ENCODE data around the gene SORL1. TPM values are rescaled to one million over a fixed set of nuclear protein-coding genes. Genes with fewer than 3 reads are reported as not detected.

SORL1 gene
- total RNA-seq, 4 donors from 2014 or later: 3.0 to 12.3 (median 8.1) TPM

DNA sequence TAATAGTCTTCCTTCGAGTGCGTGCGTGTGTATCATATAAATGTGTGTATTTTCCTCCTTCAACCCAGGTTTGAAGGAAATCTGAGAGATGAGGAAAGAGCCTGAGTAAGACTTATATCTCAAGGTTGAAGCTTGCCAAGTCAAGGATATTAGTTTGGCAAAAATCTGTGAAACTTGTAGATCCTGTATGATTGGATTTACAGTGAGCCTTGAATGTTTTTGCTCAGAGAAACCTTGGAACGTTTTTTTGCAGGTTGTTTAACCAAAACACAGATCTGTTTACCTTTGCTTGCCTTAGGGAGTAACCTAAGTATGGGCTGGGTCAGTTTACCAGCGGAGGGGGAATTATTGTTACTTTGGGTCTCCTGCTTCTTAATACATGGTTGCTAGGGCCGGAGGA, 36.5 kb downstream of the SORL1 start:
- Histone ChIP-seq H3K4me3 (no peak overlapping the region), H3K27ac (replicated peaks in 1 of 4) (no peak overlapping the region), H3K9me3 (no peaks in the 10 kb centered on the region), H3K4me1 (peaks cover 0 to 10% (median 4%) of the 10 kb centered on the region in 4 donors), H3K36me3 (no peaks in the 10 kb centered on the region), H3K27me3 (no peaks in the 10 kb centered on the region)
- intact Hi-C loops (cut with DNase I): no loop called here
- no peak for DNase-seq (ENCODE audit: extremely low spot score)
- WGBS: 86% methylated on average over 6 of the region's 6 CpGs
- TF ChIP-seq, protein P1, sequence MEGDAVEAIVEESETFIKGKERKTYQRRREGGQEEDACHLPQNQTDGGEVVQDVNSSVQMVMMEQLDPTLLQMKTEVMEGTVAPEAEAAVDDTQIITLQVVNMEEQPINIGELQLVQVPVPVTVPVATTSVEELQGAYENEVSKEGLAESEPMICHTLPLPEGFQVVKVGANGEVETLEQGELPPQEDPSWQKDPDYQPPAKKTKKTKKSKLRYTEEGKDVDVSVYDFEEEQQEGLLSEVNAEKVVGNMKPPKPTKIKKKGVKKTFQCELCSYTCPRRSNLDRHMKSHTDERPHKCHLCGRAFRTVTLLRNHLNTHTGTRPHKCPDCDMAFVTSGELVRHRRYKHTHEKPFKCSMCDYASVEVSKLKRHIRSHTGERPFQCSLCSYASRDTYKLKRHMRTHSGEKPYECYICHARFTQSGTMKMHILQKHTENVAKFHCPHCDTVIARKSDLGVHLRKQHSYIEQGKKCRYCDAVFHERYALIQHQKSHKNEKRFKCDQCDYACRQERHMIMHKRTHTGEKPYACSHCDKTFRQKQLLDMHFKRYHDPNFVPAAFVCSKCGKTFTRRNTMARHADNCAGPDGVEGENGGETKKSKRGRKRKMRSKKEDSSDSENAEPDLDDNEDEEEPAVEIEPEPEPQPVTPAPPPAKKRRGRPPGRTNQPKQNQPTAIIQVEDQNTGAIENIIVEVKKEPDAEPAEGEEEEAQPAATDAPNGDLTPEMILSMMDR (IDR thresholded peaks at IDR 0.05): no peak
- TF ChIP-seq EP300 (IDR thresholded peaks at IDR 0.05): no peak
- TF ChIP-seq POLR2A (IDR thresholded peaks at IDR 0.05; ENCODE audit: low read depth): no peak
- TF ChIP-seq POLR2AphosphoS5 (IDR thresholded peaks at IDR 0.05): no peak

DNA sequence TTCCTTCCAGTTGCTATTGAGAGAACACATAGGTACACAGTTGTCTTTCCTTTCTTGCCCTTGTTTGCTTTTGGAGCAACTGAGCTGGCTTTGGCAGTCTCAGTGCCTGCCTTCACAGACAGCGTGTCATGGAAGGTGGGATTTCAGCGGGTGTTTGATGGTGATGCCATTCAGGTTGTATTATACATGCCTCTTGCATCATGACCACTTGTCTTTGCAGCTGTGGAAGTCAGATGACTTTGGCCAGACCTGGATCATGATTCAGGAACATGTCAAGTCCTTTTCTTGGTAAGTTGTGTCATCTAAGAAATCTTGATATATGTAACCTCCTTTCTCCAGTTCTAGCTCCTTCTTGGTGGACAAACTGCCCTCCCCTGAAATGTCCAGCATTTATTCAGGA, 37.7 kb downstream of the SORL1 start:
- no peaks in the 10 kb centered on the region for H3K9me3 ChIP-seq
- peaks cover 0 to 10% (median 4%) of the 10 kb centered on the region in 4 donors for H3K4me1 ChIP-seq
- H3K36me3 ChIP-seq: no peaks in the 10 kb centered on the region
- TF ChIP-seq EP300 (IDR thresholded peaks at IDR 0.05): no peak
- TF ChIP-seq POLR2AphosphoS5 (IDR thresholded peaks at IDR 0.05): no peak
- TF ChIP-seq, protein P1 (IDR thresholded peaks at IDR 0.05): no peak
- no peak for TF ChIP-seq POLR2A (IDR thresholded peaks at IDR 0.05; ENCODE audit: low read depth)
- H3K4me3 ChIP-seq: no peak overlapping the region
- no peak overlapping the region for H3K27ac ChIP-seq (replicated peaks in 1 of 4)
- peak; percentile 70 for DNase-seq (ENCODE audit: extremely low spot score)
- H3K27me3 ChIP-seq: no peaks in the 10 kb centered on the region
- intact Hi-C loops (cut with DNase I): no loop called here
- WGBS: 90% methylated on average over 2 of the region's 2 CpGs

DNA sequence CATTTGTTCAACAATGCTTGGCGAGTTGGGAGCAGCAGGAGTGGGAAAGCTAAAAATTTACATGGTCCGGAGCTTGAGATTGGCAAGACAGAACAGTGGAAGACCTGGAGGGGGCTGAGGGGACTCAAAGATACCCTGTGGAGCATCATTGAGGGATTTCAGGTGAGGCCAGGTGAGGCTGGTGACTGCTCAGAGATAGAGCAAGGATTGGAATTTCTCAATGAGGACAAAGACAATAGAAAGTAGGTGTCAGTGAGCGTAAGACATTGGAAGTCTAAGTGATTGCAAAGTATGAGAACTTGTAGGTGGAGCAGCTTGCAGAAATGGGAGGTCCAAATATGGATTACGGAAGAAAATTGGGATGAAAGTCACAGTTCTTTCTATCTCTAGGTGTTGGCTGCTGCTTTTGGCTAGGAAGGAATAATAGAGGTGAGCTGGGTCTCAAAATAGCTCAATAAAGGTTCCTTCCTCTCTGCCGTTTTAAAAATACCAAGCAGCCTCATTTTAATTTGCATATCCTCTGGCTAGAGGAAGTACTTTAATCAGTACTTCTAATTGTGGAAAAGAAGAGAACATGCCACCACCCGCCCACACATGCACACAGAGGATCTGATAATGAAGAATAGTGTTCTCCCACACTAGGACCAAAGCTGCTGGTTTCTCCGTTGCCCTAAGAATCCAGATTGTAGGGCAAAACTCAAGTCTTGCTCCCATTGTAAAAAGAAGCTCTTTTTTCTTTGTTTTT, 42.4 kb downstream of the SORL1 start:
- no peaks in the 10 kb centered on the region for H3K9me3 ChIP-seq
- no peak overlapping the region for H3K4me3 ChIP-seq
- intact Hi-C loops (cut with DNase I): no loop called here
- 76% methylated on average over 7 of the region's 7 CpGs for WGBS
- TF ChIP-seq EP300 (IDR thresholded peaks at IDR 0.05): no peak
- TF ChIP-seq POLR2AphosphoS5 (IDR thresholded peaks at IDR 0.05): no peak
- TF ChIP-seq POLR2A (IDR thresholded peaks at IDR 0.05; ENCODE audit: low read depth): no peak
- TF ChIP-seq, protein P1 (IDR thresholded peaks at IDR 0.05): no peak
- no peak for DNase-seq (ENCODE audit: extremely low spot score)
- H3K27ac ChIP-seq (replicated peaks in 1 of 4): no peak overlapping the region
- no peaks in the 10 kb centered on the region for H3K27me3 ChIP-seq
- no peaks in the 10 kb centered on the region for H3K4me1 ChIP-seq
- peaks cover 0 to 12% (median 0%) of the 10 kb centered on the region in 4 donors for H3K36me3 ChIP-seq

DNA sequence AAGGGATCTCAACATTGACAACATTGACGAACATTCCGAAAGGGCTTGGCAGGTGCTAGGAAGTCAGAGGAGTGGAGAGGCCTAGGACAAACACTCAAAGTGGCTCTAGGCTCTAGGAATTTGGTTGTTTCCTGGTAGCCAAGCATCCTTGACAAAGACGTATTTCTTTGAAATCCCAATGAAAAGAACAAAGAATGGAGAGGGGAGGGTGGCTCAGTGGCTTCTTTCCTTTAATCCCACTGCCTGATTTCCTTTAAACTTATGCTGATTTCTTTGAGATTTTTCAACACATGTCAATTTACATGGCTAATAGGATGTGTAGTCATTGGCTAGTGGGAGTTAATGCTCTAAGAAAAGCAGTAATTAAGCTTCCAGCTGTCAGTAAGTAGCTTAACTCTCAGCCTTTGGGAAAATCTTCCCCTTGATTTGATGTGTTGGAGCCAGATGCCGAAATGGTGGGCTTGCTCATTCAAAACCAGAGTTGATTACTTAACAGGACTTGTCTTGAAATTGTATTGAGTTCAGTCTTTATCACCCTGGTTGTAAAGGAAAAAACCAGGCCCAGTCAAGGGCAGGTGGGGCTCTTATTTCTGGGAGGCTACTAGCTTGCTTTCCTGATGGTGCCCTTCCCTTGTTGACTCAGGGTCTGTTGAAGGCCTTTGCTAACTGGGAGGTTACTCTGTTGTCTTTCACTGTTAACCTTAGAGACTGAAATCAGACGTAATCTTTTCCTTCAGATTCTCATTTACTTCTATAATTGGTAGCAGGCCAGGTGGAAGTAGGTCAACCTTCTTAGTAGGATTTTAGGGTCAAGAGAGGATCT, 45.3 kb downstream of the SORL1 start:
- Histone ChIP-seq H3K36me3 (peaks cover 0 to 12% (median 0%) of the 10 kb centered on the region in 4 donors), H3K27me3 (no peaks in the 10 kb centered on the region), H3K9me3 (no peaks in the 10 kb centered on the region), H3K4me3 (no peak overlapping the region), H3K27ac (replicated peaks in 1 of 4) (no peak overlapping the region), H3K4me1 (no peaks in the 10 kb centered on the region)
- intact Hi-C loops (cut with DNase I): no loop called here
- WGBS: 71% methylated on average over 5 of the region's 5 CpGs
- TF ChIP-seq, protein P1 (IDR thresholded peaks at IDR 0.05): no peak
- TF ChIP-seq POLR2AphosphoS5 (IDR thresholded peaks at IDR 0.05) (no peak), POLR2A (IDR thresholded peaks at IDR 0.05; ENCODE audit: low read depth) (no peak), EP300 (IDR thresholded peaks at IDR 0.05) (no peak)
- DNase-seq (ENCODE audit: extremely low spot score): no peak
